ENCODE data around the gene ABO. TPM values are rescaled to one million over a fixed set of nuclear protein-coding genes. Genes with fewer than 3 reads are reported as not detected.
A peak's percentile ranks its signal among the peaks of the same experiment; 100 is the strongest.

The ABO gene
- total and polyA plus RNA-seq, 2 donors from 2014 or later = 25.0 to 29.0 TPM

GRCh38 chr9:133264235-133264764 lies 10.7 kb downstream of the ABO start:
- Histone ChIP-seq H3K9ac (ENCODE audit: low read length in 3 of 3) (no peak overlapping the region), H3K27ac (ENCODE audit: low read depth in 2 of 2, low read length in 2 of 2) (no peak overlapping the region), H3K27me3 (ENCODE audit: control insufficient read depth, insufficient read depth, low read length) (no peaks in the 10 kb centered on the region), H3K4me1 (ENCODE audit: control insufficient read depth in 2 of 3, insufficient read depth in 2 of 3, low read depth in 1 of 3, low read length in 3 of 3) (peaks cover 0 to 3% (median under 1%) of the 10 kb centered on the region in 3 donors), H3K36me3 (ENCODE audit: control insufficient read depth in 2 of 3, insufficient read depth in 3 of 3, low read length in 3 of 3) (no peaks in the 10 kb centered on the region), H3K9me3 (ENCODE audit: control insufficient read depth in 2 of 3, insufficient read depth in 1 of 3, low read length in 3 of 3) (no peaks in the 10 kb centered on the region), H3K4me3 (ENCODE audit: low read length in 3 of 3) (no peak overlapping the region)
- FAIRE-seq = no peak
- no peak for TF ChIP-seq CTCF (IDR thresholded peaks at IDR 0.05; ENCODE audit: borderline replicate concordance, extremely low read depth, insufficient read depth)
- DNase-seq = no peak
- intact Hi-C loops (cut with DNase I) = no loop called here

GRCh38 chr9:133263557-133263956 lies 11.4 kb downstream of the ABO start:
- Histone ChIP-seq H3K27me3 (ENCODE audit: control insufficient read depth, insufficient read depth, low read length) (no peaks in the 10 kb centered on the region), H3K9me3 (ENCODE audit: control insufficient read depth in 2 of 3, insufficient read depth in 1 of 3, low read length in 3 of 3) (no peaks in the 10 kb centered on the region), H3K27ac (ENCODE audit: low read depth in 2 of 2, low read length in 2 of 2) (no peak overlapping the region), H3K4me1 (ENCODE audit: control insufficient read depth in 2 of 3, insufficient read depth in 2 of 3, low read depth in 1 of 3, low read length in 3 of 3) (peaks cover 2 to 5% (median 4%) of the 10 kb centered on the region in 3 donors), H3K9ac (ENCODE audit: low read length in 3 of 3) (no peak overlapping the region), H3K4me3 (ENCODE audit: low read length in 3 of 3) (no peak overlapping the region), H3K36me3 (ENCODE audit: control insufficient read depth in 2 of 3, insufficient read depth in 3 of 3, low read length in 3 of 3) (no peaks in the 10 kb centered on the region)
- TF ChIP-seq CTCF (IDR thresholded peaks at IDR 0.05; ENCODE audit: borderline replicate concordance, extremely low read depth, insufficient read depth) = no peak
- intact Hi-C loops (cut with DNase I) = no loop called here
- DNase-seq (no peak), FAIRE-seq (no peak)

- TF ChIP-seq CTCF (IDR thresholded peaks at IDR 0.05; ENCODE audit: borderline replicate concordance, extremely low read depth, insufficient read depth) = no peak
- intact Hi-C loops (cut with DNase I) = no loop called here
- no peaks in the 10 kb centered on the region for H3K36me3 ChIP-seq (ENCODE audit: control insufficient read depth in 2 of 3, insufficient read depth in 3 of 3, low read length in 3 of 3)
- no peaks in the 10 kb centered on the region for H3K9me3 ChIP-seq (ENCODE audit: control insufficient read depth in 2 of 3, insufficient read depth in 1 of 3, low read length in 3 of 3)
- DNase-seq (no peak), FAIRE-seq (no peak)
- no peak overlapping the region for H3K4me3 ChIP-seq (ENCODE audit: low read length in 3 of 3)
- H3K4me1 ChIP-seq (ENCODE audit: control insufficient read depth in 2 of 3, insufficient read depth in 2 of 3, low read depth in 1 of 3, low read length in 3 of 3) = peaks cover 2 to 16% (median 6%) of the 10 kb centered on the region in 3 donors
- H3K27me3 ChIP-seq (ENCODE audit: control insufficient read depth, insufficient read depth, low read length) = no peaks in the 10 kb centered on the region
- no peak overlapping the region for H3K9ac ChIP-seq (ENCODE audit: low read length in 3 of 3)
- H3K27ac ChIP-seq (ENCODE audit: low read depth in 2 of 2, low read length in 2 of 2) = no peak overlapping the region
These were observed 12.8 kb downstream of the ABO start for GRCh38 chr9:133262226-133262625.

GRCh38 chr9:133261753-133262120 lies 13.3 kb downstream of the ABO start:
- DNase-seq = peak in 1 of 5 donors; percentile 30
- no peaks in the 10 kb centered on the region for H3K36me3 ChIP-seq (ENCODE audit: control insufficient read depth in 2 of 3, insufficient read depth in 3 of 3, low read length in 3 of 3)
- no peak overlapping the region for H3K4me3 ChIP-seq (ENCODE audit: low read length in 3 of 3)
- intact Hi-C loops (cut with DNase I) = no loop called here
- no peak for FAIRE-seq
- H3K27me3 ChIP-seq (ENCODE audit: control insufficient read depth, insufficient read depth, low read length) = no peaks in the 10 kb centered on the region
- H3K9me3 ChIP-seq (ENCODE audit: control insufficient read depth in 2 of 3, insufficient read depth in 1 of 3, low read length in 3 of 3) = no peaks in the 10 kb centered on the region
- no peak overlapping the region for H3K27ac ChIP-seq (ENCODE audit: low read depth in 2 of 2, low read length in 2 of 2)
- H3K9ac ChIP-seq (ENCODE audit: low read length in 3 of 3) = no peak overlapping the region
- peaks cover 2 to 18% (median 11%) of the 10 kb centered on the region in 3 donors for H3K4me1 ChIP-seq (ENCODE audit: control insufficient read depth in 2 of 3, insufficient read depth in 2 of 3, low read depth in 1 of 3, low read length in 3 of 3)
- no peak for TF ChIP-seq CTCF (IDR thresholded peaks at IDR 0.05; ENCODE audit: borderline replicate concordance, extremely low read depth, insufficient read depth)
